H1 (cell line): ENCODE data around the gene SYNPO. TPM values are rescaled to one million over a fixed set of nuclear protein-coding genes. Genes with fewer than 3 reads are reported as not detected.

Source experiments
- ASH2L ChIP-seq: fragments of 200-600, 300-600 bp; sonication (generic); IDR thresholded peaks from one replicate; pipeline ENCODE4 v1.7.1; 2017; ENCODE audit warnings: low read length
- CHD2 ChIP-seq: IDR thresholded peaks from 2 replicates; pipeline ENCODE4 v1.6.1; 2012; ENCODE audit warnings: low read length, improper control_type of control experiment
- EZH2 ChIP-seq: fragments of 200-600 bp; sonication (generic); IDR thresholded peaks from 2 replicates; pipeline ENCODE4 v1.7.1; 2012; ENCODE audit warnings: low read depth, mild to moderate bottlenecking, moderate library complexity, low read length, inconsistent platforms; ENCODE audit not compliant: severe bottlenecking
- GABPA ChIP-seq: IDR thresholded peaks from 2 replicates; pipeline ENCODE4 v1.6.1; 2011; ENCODE audit warnings: mild to moderate bottlenecking, low read length, moderate library complexity, borderline replicate concordance; ENCODE audit not compliant: insufficient read depth
- JUN ChIP-seq: IDR thresholded peaks from 2 replicates; pipeline ENCODE4 v1.6.1; 2011; ENCODE audit warnings: low read depth, mild to moderate bottlenecking, improper control_type of control experiment, low read length
- KDM5A ChIP-seq: fragments of 200-600 bp; IDR thresholded peaks from 2 replicates; pipeline ENCODE4 v1.7.1; 2012; ENCODE audit warnings: mild to moderate bottlenecking, low read length, inconsistent platforms, mixed read lengths
- NRF1 ChIP-seq: IDR thresholded peaks from 2 replicates; pipeline ENCODE4 v1.6.1; 2011; ENCODE audit warnings: mild to moderate bottlenecking, low read depth, low read length, improper control_type of control experiment
- SIRT6 ChIP-seq: IDR thresholded peaks from one replicate; pipeline ENCODE4 v1.7.1; 2012; ENCODE audit warnings: low read length, inconsistent platforms
- polyA plus RNA-seq, 7 experiments: library from polyadenylated mRNA; depleted of rRNA in 3 of 7; stranded (reverse) in 5 of 7; unstranded in 2 of 7; fragments of >200 nt in 5 of 7; fragments of 200-250 nt in 2 of 7; gene quantifications; 1 replicate in 5 of 7; 2 replicates in 1 of 7; 4 replicates in 1 of 7; pipeline versions ENCODE4 v1.2.1 to v1.2.3, GENCODE V29; 2011 to 2013; ENCODE audit warnings: missing spikeins in 2 of 7, mixed read lengths in 2 of 7
- total RNA-seq: library from RNA; stranded (reverse); fragmentation: NEBNext Ultra II Directional; extraction: Animal tissue kit (Norgen Biotek cat#: 25700); gene quantifications from 2 replicates; pipeline ENCODE4 v1.2.1, GENCODE V29; 2021
- TF ChIP-seq, protein P1 (sequence below): IDR thresholded peaks from 2 replicates; pipeline ENCODE4 v1.6.1; 2012; ENCODE audit warnings: inconsistent platforms

The SYNPO gene
- total and polyA plus RNA-seq, 2 of the 8 experiments (the other 6 are each of a cell fraction or from before 2014, with no cell fraction given), result 2.3 TPM

- TF ChIP-seq EZH2 (no peak), SIRT6 (no peak), JUN (no peak), GABPA (no peak), ASH2L (no peak), KDM5A (no peak), CHD2 (no peak), NRF1 (no peak)
- TF ChIP-seq, protein P1, sequence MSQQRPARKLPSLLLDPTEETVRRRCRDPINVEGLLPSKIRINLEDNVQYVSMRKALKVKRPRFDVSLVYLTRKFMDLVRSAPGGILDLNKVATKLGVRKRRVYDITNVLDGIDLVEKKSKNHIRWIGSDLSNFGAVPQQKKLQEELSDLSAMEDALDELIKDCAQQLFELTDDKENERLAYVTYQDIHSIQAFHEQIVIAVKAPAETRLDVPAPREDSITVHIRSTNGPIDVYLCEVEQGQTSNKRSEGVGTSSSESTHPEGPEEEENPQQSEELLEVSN, result no peak
- TF ChIP-seq, all 59 proteins: peak for 0
Measured at GRCh38 chr5:150694612-150695011, 54.2 kb downstream of the SYNPO start (continued).
